Gastrocnemius medialis (tissue), 4 donors: Measurements from ENCODE around the gene CHST11. TPM values are rescaled to one million over a fixed set of nuclear protein-coding genes. Genes with fewer than 3 reads are reported as not detected.

Experiments
- ATAC-seq, 2 donors: fragments of 150-250 bp; one replicate each; pipeline ENCODE4 v1.9.1; 2016
- DNase-seq, 2 donors: peaks; one replicate each; pipeline ENCODE4 v3.0.0-alpha.2; 2019
- H3K27ac ChIP-seq, 4 donors: fragments of 200-600 bp; sonication (generic); 1 replicate in 1 of 4; 2 replicates in 3 of 4; pipeline ENCODE4 v1.5.1; 2016 to 2018; ENCODE audit warnings: mild to moderate bottlenecking in 2 of 4, moderate library complexity in 1 of 4
- H3K27me3 ChIP-seq, 3 donors: fragments of 200-600 bp; sonication (generic) in 2 of 3; 1 replicate in 1 of 3; 2 replicates in 2 of 3; pipeline versions ENCODE4 v1.5.1 to v1.6.0; 2016 to 2019; ENCODE audit warnings: mild to moderate bottlenecking in 1 of 3, moderate library complexity in 1 of 3
- H3K36me3 ChIP-seq, 2 donors: fragments of 200-600 bp; sonication (generic) in 1 of 2; one replicate each; pipeline ENCODE4 v1.5.1; 2017 to 2018
- H3K4me1 ChIP-seq, 2 donors: fragments of 200-600 bp; sonication (generic) in 1 of 2; one replicate each; pipeline ENCODE4 v1.5.1; 2016 to 2017; ENCODE audit warnings: mild to moderate bottlenecking in 2 of 2
- H3K4me3 ChIP-seq, 4 donors: fragments of 200-600 bp; sonication (generic) in 3 of 4; 1 replicate in 1 of 4; 2 replicates in 3 of 4; pipeline ENCODE4 v1.5.1; 2016 to 2019; ENCODE audit warnings: mild to moderate bottlenecking in 2 of 4
- H3K9me3 ChIP-seq, 3 donors: fragments of 200-600 bp; sonication (generic) in 2 of 3; 1 replicate in 1 of 3; 2 replicates in 2 of 3; pipeline ENCODE4 v1.5.1; 2016 to 2019
- POLR2A ChIP-seq, 2 donors: fragments of 450-650 bp; IDR thresholded peaks; one replicate each; pipeline ENCODE4 v1.6.1; 2017; ENCODE audit warnings: antibody characterized with exemption in 2 of 2, mild to moderate bottlenecking in 2 of 2, moderate library complexity in 2 of 2
- in situ Hi-C, 4 donors: fragments of 200-750 bp; cut with MboI; loops; one replicate each; pipeline versions ENCODE4 v1.15.0 to v1.8.0; 2017; ENCODE audit warnings: low sequenced_read_pairs in 4 of 4
- intact Hi-C: fragments of 100-400 bp; cut with DNase I; formaldehyde crosslinking; loops from one replicate; pipeline ENCODE4 v1.15.1; 2023; ENCODE audit warnings: low total_unique reads
- total RNA-seq, 4 donors: library from RNA; depleted of rRNA; stranded (reverse); fragments of >200 nt; gene quantifications; one replicate each; pipeline versions ENCODE4 v1.1.0 to v1.2.3, GENCODE V29; 2016
- TF ChIP-seq, protein P1 (sequence below), 5 experiments: fragments of 450-650 bp in 3 of 5; fragments of 200-600 bp in 2 of 5; sonication (generic) in 2 of 5; IDR thresholded peaks in 4 of 5; conservative IDR thresholded peaks in 1 of 5; 1 replicate in 4 of 5; 2 replicates in 1 of 5; pipeline ENCODE4 v1.5.1; 2016 to 2019; ENCODE audit warnings: antibody characterized with exemption in 5 of 5, mild to moderate bottlenecking in 3 of 5, moderate library complexity in 3 of 5

CHST11 gene
- total RNA-seq, 4 donors from 2014 or later: 0.17 to 2.1 (median 1.4) TPM

DNA sequence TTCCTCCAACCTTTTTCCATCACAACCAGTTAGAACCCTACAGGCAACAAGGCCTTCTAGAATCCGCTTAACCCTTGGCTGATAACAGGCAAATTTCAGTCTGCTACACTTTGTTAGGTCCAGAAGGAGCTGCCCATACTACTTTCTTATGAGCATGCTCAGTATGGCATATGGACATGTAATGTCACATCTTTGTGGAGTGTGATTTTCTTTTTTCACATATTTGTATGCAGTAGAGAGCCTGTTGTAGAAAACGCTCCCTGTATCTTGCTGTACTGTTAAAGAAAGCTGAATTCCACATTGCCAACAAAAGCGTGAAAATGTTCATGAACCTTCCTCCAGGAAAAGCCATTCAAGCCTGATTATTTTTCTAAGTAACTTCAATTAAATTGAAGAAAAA, 304.9 kb downstream of the CHST11 start:
- Histone ChIP-seq H3K27me3 (no peaks in the 10 kb centered on the region), H3K36me3 (no peaks in the 10 kb centered on the region), H3K27ac (no peak overlapping the region), H3K4me1 (no peaks in the 10 kb centered on the region), H3K9me3 (no peaks in the 10 kb centered on the region), H3K4me3 (no peak overlapping the region)
- ATAC-seq (no peak), DNase-seq (no peak)
- in situ Hi-C loops: no loop called here
- TF ChIP-seq POLR2A (IDR thresholded peaks at IDR 0.05): no peak
- TF ChIP-seq, protein P1, sequence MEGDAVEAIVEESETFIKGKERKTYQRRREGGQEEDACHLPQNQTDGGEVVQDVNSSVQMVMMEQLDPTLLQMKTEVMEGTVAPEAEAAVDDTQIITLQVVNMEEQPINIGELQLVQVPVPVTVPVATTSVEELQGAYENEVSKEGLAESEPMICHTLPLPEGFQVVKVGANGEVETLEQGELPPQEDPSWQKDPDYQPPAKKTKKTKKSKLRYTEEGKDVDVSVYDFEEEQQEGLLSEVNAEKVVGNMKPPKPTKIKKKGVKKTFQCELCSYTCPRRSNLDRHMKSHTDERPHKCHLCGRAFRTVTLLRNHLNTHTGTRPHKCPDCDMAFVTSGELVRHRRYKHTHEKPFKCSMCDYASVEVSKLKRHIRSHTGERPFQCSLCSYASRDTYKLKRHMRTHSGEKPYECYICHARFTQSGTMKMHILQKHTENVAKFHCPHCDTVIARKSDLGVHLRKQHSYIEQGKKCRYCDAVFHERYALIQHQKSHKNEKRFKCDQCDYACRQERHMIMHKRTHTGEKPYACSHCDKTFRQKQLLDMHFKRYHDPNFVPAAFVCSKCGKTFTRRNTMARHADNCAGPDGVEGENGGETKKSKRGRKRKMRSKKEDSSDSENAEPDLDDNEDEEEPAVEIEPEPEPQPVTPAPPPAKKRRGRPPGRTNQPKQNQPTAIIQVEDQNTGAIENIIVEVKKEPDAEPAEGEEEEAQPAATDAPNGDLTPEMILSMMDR (IDR thresholded peaks at IDR 0.05 in 4 of 5, conservative IDR thresholded peaks at IDR 0.05 in 1 of 5): no peak
- intact Hi-C loops: no loop called here

DNA sequence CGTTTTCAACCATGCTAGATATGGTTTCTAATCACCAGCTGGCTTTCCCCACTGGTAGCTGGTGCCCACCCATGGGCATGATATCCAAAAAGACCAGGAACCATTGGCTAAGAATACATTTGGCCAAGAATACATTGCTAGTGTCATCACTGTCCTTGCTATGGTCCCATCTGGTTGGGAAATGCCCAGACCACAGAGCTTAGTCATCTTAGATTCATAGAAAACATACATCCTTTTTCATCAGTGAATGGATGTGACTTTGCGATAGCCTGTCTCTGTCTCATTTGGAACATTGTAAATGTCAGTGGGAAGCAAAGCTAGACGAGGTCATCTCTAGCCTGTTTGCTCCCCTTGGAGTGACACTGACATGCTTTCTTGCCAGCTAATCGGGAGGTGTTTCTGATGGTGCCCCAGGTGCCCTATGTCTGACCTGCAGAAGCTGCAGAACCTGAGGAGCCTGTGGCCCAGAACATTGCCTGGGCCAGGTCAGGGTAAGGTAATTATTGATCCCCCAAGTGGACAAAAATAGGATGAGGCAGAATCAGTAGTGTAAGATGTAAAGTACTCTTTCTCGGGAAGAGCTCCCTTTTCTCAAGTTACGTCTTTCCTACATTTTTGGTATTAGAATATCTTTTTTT, 306.5 kb downstream of the CHST11 start:
- in situ Hi-C loops (no loop called here), intact Hi-C loops (no loop called here)
- no peaks in the 10 kb centered on the region for H3K27me3 ChIP-seq
- H3K4me3 ChIP-seq: no peak overlapping the region
- no peak overlapping the region for H3K27ac ChIP-seq
- no peaks in the 10 kb centered on the region for H3K36me3 ChIP-seq
- H3K4me1 ChIP-seq: no peaks in the 10 kb centered on the region
- TF ChIP-seq POLR2A (IDR thresholded peaks at IDR 0.05): no peak
- TF ChIP-seq, protein P1 (IDR thresholded peaks at IDR 0.05 in 4 of 5, conservative IDR thresholded peaks at IDR 0.05 in 1 of 5): no peak
- ATAC-seq: no peak
- no peaks in the 10 kb centered on the region for H3K9me3 ChIP-seq
- DNase-seq: no peak

DNA sequence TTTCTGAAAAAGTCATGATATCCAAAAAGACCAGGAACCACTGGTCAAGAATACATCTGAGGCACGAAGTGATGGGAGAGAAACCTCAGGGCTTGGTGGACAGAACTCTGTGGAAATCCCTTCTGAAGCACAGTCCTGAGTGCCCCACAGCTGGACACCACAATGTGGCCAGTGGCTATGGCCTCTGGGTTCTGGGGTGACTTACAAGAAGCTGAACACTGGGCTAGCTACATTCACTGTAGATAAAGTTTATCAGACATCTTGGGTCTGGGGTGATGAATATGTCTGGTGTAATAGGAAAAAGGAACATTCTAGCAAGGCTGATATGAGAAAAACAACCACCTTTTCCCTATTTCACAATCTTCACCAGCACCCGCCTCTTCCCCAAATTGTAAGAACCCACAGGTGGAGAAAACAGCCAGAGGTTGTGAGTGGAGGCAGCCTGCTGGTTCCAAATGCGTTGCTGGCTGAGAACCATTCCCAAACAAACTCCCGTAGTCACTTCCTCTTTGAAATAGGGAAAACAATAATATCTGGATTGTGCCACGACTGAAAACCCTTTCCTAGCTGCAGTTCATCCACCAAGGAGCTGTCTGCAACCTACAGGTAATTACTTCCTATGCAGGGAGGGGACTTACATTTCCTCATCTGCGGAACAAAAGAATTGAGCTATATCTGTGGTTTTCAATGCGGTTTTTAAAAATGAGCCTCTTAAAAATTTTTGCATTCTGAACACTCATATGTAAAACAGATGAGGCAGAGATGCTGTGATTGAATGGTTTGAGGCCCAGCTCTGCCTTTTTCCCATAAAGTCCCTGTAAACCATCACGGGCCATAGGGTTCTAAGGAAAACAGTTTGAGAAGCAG, 307.7 kb downstream of the CHST11 start:
- ATAC-seq (no peak), DNase-seq (no peak)
- in situ Hi-C loops (no loop called here), intact Hi-C loops (no loop called here)
- no peaks in the 10 kb centered on the region for H3K9me3 ChIP-seq
- no peak overlapping the region for H3K27ac ChIP-seq
- H3K4me1 ChIP-seq: no peaks in the 10 kb centered on the region
- TF ChIP-seq POLR2A (IDR thresholded peaks at IDR 0.05): no peak
- TF ChIP-seq, protein P1 (IDR thresholded peaks at IDR 0.05 in 4 of 5, conservative IDR thresholded peaks at IDR 0.05 in 1 of 5): no peak
- no peak overlapping the region for H3K4me3 ChIP-seq
- H3K27me3 ChIP-seq: no peaks in the 10 kb centered on the region
- H3K36me3 ChIP-seq: no peaks in the 10 kb centered on the region

DNA sequence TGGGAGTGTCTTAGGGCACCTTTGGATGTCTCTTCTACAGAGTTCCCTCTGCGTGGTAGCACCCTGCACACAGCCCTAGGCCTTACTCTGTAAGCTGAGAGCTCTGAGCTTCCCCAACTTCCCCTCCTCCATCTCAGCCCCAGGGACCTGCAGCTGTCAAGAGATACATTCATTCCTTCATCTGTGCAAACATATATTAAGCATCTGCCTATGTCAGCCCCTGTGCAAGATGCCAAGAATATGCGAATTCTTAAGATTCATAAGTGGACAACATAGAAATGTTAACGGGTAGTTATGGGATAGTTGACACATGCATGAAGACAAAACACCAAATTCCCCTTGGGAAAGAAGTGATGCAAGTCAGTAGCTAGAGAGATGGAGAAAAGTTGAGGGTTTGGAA, 310.5 kb downstream of the CHST11 start:
- peaks cover 0 to 9% (median 0%) of the 10 kb centered on the region in 3 donors for H3K9me3 ChIP-seq
- no peak for DNase-seq
- H3K36me3 ChIP-seq: no peaks in the 10 kb centered on the region
- no peaks in the 10 kb centered on the region for H3K27me3 ChIP-seq
- H3K4me1 ChIP-seq: no peaks in the 10 kb centered on the region
- TF ChIP-seq, protein P1 (IDR thresholded peaks at IDR 0.05 in 4 of 5, conservative IDR thresholded peaks at IDR 0.05 in 1 of 5): no peak
- no peak for TF ChIP-seq POLR2A (IDR thresholded peaks at IDR 0.05)
- intact Hi-C loops: no loop called here
- in situ Hi-C loops: no loop called here
- ATAC-seq: no peak
- no peak overlapping the region for H3K4me3 ChIP-seq
- H3K27ac ChIP-seq: no peak overlapping the region
